ENCODE data around the gene STK40.

DNA sequence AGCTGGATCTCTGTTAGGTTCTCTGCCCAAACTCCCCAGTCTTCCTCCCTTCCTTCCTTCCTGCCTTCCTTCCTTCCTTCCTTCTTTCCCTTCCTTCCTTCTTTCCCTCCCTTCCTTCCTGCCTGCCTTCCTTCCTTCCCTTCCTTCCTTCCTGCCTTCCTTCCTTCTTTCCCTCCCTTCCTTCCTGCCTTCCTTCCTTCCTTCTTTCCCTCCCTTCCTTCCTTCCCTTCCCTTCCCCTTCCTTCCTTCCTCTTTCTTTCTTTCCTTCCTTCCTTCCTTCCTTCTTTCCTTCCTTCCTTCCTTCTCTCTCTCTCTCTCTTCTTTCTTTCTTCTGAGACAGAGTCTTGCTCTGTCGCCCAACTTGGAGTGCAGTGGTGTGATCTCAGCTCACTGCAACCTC is 20.7 kb upstream of the STK40 start:
- TF ChIP-seq, protein P1, sequence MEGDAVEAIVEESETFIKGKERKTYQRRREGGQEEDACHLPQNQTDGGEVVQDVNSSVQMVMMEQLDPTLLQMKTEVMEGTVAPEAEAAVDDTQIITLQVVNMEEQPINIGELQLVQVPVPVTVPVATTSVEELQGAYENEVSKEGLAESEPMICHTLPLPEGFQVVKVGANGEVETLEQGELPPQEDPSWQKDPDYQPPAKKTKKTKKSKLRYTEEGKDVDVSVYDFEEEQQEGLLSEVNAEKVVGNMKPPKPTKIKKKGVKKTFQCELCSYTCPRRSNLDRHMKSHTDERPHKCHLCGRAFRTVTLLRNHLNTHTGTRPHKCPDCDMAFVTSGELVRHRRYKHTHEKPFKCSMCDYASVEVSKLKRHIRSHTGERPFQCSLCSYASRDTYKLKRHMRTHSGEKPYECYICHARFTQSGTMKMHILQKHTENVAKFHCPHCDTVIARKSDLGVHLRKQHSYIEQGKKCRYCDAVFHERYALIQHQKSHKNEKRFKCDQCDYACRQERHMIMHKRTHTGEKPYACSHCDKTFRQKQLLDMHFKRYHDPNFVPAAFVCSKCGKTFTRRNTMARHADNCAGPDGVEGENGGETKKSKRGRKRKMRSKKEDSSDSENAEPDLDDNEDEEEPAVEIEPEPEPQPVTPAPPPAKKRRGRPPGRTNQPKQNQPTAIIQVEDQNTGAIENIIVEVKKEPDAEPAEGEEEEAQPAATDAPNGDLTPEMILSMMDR (IDR thresholded peaks at IDR 0.05) = no peak
- TF ChIP-seq POLR2A (IDR thresholded peaks at IDR 0.05) = no peak
